Measurements from ENCODE around the gene POLQ.
"Not testable (repeated sequence)": the region's sequence is repeated elsewhere in the genome, so short reads cannot be mapped to it uniquely, and the experiment has no call there.

POLQ gene

GRCh38 chr3:121545574-121546455 lies at the start of gene POLQ:
Gene POLQ (minus strand): TSS chr3:121545988. CDS start chr3:121545877, 111 bp downstream.
- peak; percentile 86 for DNase-seq

GRCh38 chr3:121594850-121595249 lies 49.1 kb upstream of the POLQ start:
- DNase-seq = no peak

- not testable (repeated sequence) for DNase-seq
Observed at GRCh38 chr3:121593806-121594205, 48.0 kb upstream of the POLQ start.

DNA sequence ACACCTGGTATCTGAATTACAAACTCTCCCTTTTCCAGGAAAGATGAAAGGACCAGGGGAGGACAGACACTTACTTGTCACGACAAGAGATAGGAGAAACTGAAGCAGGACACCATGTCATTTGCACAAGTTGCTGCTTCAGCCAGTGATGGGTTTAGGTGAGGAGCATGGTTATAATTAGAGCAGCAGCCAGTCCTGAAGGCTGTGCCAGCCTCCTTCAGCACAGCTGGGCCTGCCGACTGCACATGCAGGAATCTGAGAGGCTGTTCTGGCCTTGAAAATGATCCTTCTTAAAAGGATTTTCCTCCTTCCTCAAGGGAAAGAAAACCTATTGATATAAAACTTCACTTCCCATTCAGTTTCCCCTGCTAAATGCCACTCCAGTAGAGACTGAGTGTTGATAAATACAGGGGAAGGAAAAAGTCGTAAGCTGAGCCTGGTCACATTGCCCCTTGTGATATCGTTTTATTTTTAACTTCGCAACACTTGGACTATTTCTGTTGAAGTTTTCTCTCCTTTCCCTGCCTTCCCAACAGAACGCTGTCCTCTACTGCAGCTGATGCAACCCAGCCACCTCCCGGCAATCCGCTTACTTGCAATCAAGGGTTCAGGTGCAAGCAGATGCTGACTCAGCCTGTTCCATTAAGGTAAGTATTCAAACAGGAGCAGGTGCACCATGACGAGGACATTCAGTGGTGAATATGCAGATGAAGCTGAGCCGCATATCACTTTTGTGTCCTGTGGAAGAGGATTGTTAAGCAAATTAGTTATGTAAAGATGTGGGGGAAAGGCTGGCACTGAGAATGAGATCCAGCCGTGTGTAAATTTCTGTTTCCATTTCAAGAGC lies 47.3 kb upstream of the POLQ start, which contains the start of gene FBXO40:
Gene FBXO40 (plus strand): TSS at position 524 of the 847 bp plus-strand sequence. CDS start 27,197 bp downstream, outside the sequence.
- no peak for DNase-seq

DNA sequence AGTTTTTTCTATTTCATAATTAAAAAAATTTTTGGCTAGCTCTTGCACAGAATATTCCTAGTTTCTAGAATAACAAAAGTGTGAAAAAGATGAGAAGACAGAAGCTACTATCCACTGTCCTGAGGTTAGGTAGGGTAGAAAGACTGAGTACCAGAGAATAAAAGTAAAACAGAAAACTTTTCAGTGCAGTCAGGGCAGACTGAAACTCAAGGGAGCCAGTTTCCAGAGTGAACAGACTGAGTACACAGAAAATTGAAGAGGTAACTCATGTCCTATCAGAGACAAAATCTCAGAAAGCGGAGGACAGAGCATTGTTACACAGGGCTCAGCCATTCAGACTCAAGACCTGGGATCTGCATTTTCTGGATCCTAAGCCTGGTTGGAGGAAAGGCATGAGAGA lies 38.6 kb upstream of the POLQ start:
- no peak for DNase-seq

DNA sequence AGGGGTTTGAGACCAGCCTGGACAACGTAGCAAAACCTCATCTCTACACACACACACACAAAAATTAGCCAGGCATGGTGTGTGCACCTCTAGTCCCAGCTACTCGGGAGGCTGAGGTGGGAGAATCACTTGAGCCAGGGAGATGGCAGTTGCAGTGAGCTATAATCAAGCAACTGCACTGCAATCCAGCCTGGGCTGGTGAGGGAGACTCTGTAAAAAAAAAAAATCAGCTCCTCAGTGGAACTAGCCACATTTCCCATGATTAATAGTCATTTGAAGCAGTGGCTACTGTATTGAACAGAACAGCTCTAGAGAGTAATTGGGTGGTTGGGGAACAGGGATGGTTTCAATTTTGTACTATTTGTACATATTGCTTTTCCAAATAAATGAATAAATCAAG lies 35.9 kb upstream of the POLQ start:
- DNase-seq = no peak

- DNase-seq = no peak
Observed at GRCh38 chr3:121574449-121574848, 28.7 kb upstream of the POLQ start.

DNA sequence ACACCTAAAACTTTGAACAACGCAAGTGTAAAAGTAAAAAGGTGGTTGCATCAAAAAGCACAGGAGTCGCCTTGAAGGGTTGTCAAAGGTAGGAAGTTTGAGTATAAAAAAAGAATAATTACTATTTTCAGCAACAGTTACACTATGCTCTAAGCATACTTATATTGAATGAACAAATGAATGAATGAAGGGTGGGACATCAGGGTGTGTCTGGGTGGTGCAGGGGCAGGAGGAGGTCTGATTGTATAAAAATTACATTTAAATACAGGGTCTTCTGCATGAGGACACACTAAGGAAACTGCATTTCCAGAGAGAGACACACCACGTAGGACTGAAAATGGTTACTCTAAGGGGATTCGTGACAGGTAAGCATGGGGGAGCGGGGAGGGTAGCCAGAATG lies 21.9 kb upstream of the POLQ start, which contains the start of gene ARGFX:
Gene ARGFX (plus strand): TSS at position 301 of the 400 bp plus-strand sequence. CDS start 2,765 bp downstream, outside the sequence.
- DNase-seq = no peak

DNA sequence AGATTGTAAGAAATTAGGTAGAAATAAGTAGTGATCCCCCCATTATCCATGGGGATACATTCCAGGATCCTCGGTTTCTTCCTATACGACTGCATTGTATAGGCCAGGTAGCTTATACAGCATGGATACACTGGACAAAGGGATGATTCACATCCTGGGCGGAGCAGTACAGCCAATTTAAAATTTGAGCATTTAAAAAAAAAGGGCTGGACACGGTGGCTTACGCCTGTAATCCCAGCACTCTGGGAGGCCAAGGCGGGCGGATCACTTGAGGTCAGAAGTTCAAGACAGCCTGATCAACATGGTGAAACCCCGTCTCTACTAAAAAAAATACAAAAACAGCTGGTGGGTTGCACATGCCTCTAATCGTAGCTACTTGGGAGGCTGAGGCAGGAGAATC lies 21.0 kb upstream of the POLQ start:
- DNase-seq = no peak

DNA sequence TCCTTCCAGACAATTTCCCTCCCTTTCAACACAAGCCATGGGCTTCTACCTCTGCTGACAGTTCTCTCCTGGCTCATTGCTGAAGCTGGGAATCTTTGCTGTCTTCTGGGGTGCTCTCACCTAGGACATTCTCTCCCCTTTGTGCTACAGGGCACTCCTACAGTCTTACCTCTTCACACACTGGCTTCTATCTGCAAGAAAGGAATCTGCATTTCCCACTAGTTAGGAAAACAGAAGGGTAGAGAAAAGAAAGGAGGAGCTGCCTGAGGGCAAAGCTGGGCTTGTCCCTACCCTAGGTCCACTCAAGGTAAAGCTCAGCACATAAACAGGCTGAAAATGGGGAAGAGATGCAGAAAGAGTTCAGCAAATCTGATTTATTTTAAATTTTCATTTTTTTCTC lies 16.4 kb upstream of the POLQ start:
- DNase-seq = no peak

GRCh38 chr3:121557426-121557934 lies 11.7 kb upstream of the POLQ start:
- no peak for DNase-seq

- no peak for DNase-seq
Observed at GRCh38 chr3:121552797-121553196, 7.0 kb upstream of the POLQ start.

DNA sequence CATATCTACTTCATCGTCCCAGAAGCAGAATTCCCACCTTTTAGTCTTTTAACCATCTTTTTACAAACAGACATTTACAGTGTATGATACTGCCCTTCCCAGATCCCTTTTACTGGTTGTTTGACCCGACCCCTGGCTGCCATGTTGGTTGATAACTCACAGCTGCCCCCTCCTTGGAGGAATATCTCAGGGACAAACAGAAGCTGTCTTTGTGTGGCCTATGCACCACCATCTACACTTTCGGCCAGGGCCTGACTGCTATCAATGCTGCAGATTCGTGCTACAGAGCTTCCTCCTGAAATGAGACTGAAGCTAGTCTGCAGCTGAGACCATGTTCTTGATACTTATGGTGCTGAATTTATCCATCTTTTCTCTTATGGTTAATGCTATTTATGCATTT lies 6.6 kb upstream of the POLQ start:
- DNase-seq = no peak

- DNase-seq = peak; percentile 13
Observed at GRCh38 chr3:121545049-121545573, 677 bp downstream of the POLQ start.

DNA sequence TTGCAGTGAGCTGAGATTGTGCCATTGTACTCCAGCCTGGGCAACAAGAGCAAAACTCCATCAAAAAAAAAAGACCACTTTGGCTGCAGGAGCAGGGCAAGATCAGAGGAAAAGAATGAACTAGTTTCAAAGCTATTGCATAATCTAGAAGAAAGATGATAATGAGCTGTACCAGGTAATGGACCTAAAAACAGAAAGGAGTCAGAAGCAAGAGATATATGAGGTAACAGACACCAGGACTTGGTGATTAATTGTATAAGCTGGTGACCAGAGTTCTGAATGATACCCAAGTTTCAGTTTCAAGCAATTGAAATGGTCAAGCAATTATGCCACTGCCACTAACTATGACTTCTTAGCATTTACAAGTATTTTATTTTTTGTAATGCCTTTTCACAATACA lies 2.9 kb downstream of the POLQ start:
- no peak for DNase-seq

DNA sequence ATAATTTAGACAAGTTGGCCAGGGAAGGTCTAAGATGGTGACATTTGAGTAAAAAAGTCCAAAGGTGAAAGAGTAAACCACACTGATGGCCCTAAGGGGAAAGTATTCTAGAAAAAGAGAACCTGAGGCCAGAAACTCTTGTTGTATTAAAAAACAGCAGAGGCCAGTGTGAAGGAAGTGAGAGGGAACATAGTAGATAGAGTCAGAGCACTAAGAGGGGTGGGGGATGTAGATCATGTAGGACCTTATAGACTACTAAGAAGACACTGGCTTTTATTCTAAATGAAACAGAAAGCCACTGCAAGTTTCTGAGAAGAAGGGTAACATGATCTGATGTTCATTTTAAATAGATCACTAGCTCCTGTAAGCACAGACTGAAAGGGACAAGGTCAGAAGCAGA lies 14.5 kb downstream of the POLQ start:
- no peak for DNase-seq

DNA sequence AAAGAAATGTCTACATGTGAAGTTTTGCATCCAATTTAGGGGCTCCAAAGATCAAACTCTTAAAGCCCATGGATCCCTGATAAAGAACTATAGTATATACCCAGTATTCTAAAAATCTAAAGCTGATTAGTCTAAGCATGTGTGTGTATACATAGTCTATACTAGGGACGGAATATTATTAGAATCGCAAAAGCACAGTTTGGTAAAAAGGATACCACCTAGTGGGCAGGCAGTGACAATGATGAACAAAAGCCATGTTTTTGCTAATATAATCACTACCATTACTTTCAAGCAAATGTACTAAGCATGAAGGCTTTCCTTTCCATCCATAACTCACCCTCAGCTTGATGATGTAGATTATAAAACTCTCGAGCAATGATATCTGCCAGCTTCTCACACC lies 16.5 kb downstream of the POLQ start:
- peak; percentile 13 for DNase-seq

- no peak for DNase-seq
Observed at GRCh38 chr3:121520510-121520909, 25.3 kb downstream of the POLQ start.

DNA sequence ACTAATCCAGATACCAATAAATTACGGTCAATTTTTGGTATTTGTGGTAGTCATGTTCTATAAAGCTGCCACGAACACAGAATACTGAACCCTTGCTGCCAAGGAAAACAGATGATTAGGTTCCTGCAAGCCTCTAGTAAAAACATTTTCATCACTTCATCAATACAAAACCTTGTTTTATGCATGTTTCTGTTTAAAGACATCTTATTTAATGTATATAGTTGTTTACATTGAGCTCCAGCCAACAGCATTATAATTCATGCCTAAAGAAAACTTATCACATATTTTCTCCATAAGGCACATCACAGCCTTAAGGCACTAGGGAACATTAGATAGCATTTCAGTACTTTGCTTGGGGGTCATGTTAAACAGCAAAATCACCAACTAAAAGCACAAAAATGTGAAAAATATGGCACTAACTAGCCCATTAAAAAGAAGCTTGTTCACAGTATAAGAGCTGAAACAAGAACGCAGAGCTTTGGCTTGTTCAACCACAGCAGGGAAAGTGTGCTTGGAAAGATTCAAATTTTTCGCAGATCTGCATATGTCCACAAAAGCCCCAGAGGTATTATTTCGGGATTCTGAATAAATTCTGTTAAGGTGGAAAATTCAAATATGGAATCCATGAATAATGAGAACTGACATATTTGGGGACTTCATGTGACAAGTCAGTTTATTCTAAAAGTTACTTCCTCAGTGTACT lies 27.7 kb downstream of the POLQ start:
- no peak for DNase-seq

GRCh38 chr3:121515862-121516261 lies 29.9 kb downstream of the POLQ start:
- no peak for DNase-seq

DNA sequence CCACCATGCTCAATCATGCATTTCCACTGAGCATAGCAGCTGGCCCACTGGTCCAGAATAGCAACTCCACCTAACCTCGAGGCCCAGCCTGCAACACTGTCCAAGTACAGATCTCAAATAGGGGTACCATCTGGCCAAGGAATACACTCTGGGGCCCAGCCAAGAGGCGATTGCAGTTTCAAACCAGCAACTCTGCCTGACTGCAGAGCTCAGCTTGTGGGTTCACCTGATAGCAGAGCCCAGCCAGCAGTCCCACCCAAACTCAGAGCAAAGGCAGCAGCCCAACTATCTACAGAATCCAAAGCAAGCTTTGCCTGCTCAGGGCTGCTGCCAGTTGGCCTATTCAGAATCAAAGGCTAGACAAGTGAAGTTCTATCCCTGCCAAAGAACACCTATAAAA lies 30.5 kb downstream of the POLQ start:
- DNase-seq = no peak

- no peak for DNase-seq
Observed at GRCh38 chr3:121514496-121514895, 31.3 kb downstream of the POLQ start.

DNA sequence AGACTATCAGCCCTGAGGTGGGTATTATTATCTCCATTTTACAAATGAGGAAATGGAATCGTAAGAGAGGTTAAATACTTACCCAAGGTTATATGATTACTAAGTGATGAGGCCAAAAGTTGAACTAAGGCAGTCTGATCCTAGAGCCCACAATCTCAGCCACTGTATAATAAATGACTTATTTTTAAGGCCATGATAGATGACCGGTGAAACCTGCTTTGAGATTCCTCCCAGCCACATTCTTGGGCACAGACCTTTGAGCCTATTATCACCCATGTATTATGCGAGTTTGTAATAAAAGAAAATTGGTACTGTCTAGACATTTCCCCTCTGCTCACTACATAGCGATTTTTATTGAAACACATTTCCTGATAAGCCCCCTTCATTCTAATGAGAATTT lies 37.4 kb downstream of the POLQ start:
- DNase-seq = no peak
